GM12878 (cell line): ENCODE measurements around the gene DNAJB11. TPM values are rescaled to one million over a fixed set of nuclear protein-coding genes. Genes with fewer than 3 reads are reported as not detected.

Experiments used
- ATAC-seq: fragments of 200-7000 bp; cut with Tn5 transposase; 3 replicates; pipeline ENCODE4 v1.9.1; 2020; ENCODE audit warnings: mild to moderate bottlenecking, moderate library complexity
- BruUV-seq: library from RNA; stranded (reverse); fragments of 400-500 nt; replicated peaks from 2 replicates; lab custom pipeline; 2021; lab: Mats Ljungman, UMichigan
- CTCF ChIA-PET: fragments of 300-600 bp; sonication (Branson Sonifier 250); formaldehyde crosslinking; extraction: SDS; loops from one replicate; lab custom pipeline; 2021; ENCODE audit warnings: inconsistent platforms; lab: Yijun Ruan, JAX
- POLR2A ChIA-PET: fragments of 350-600 bp; formaldehyde crosslinking; extraction: SDS; loops from one replicate; lab custom pipeline; 2021; ENCODE audit warnings: inconsistent platforms; lab: Charles Lee
- RAD21 ChIA-PET: fragments of 300-600 bp; sonication (Branson Sonifier 250); formaldehyde crosslinking; loops from one replicate; lab custom pipeline; 2023; ENCODE audit warnings: antibody characterized with exemption; ENCODE audit not compliant: unreplicated experiment; lab: Charles Lee
- SMC1A ChIA-PET: fragments of 300-600 bp; sonication (Branson Sonifier 250); formaldehyde crosslinking; loops from one replicate; lab custom pipeline; 2023; ENCODE audit not compliant: unreplicated experiment, uncharacterized antibody; lab: Charles Lee
- DNase-seq: peaks from one replicate; pipeline ENCODE4 v3.0.0-alpha.2; 2011; ENCODE audit warnings: low read depth, low spot score
- FAIRE-seq: peaks from 3 replicates; lab custom pipeline; 2011; peaks lifted over from hg19 to GRCh38; lab: Jason Lieb, UNC
- H2AFZ ChIP-seq: 2 replicates; pipeline ENCODE4 v1.6.0; 2011; ENCODE audit warnings: low read depth, low read length, control low read depth; ENCODE audit not compliant: control insufficient read depth
- H3K27ac ChIP-seq: 2 replicates; pipeline ENCODE4 v1.5.1; 2011; ENCODE audit warnings: control low read depth; ENCODE audit not compliant: control insufficient read depth, insufficient read depth
- H3K27me3 ChIP-seq, 2 experiments: replicated peaks in 1 of 2; 2 replicates each; pipeline versions ENCODE4 v1.6.0 to v1.6.1; 2011; ENCODE audit warnings: low read length in 1 of 2; ENCODE audit not compliant: control insufficient read depth in 2 of 2, insufficient read depth in 2 of 2
- H3K36me3 ChIP-seq, 2 experiments: 2 replicates each; pipeline ENCODE4 v1.5.1; 2011; ENCODE audit warnings: low read length in 1 of 2; ENCODE audit not compliant: control insufficient read depth in 2 of 2, insufficient read depth in 2 of 2
- H3K4me1 ChIP-seq: 2 replicates; pipeline ENCODE4 v1.6.1; 2011; ENCODE audit warnings: mild to moderate bottlenecking, low read length, moderate library complexity, mixed read lengths; ENCODE audit not compliant: control insufficient read depth, insufficient read depth
- H3K4me2 ChIP-seq: 2 replicates; pipeline ENCODE4 v1.6.0; 2011; ENCODE audit warnings: control low read depth; ENCODE audit not compliant: control insufficient read depth, insufficient read depth
- H3K4me3 ChIP-seq: fragments of 200-600 bp; sonication (generic); 2 replicates; pipeline ENCODE4 v1.5.1; 2016
- H3K79me2 ChIP-seq: 2 replicates; pipeline ENCODE4 v1.6.0; 2011; ENCODE audit warnings: low read length; ENCODE audit not compliant: control insufficient read depth, insufficient read depth
- H3K9ac ChIP-seq: 2 replicates; pipeline ENCODE4 v1.8.0; 2011; ENCODE audit warnings: low read length, control low read depth, mixed read lengths; ENCODE audit not compliant: control insufficient read depth, insufficient read depth
- H3K9me3 ChIP-seq: replicated peaks from 3 replicates; pipeline ENCODE4 v1.5.1; 2011; ENCODE audit warnings: mild to moderate bottlenecking, low read length; ENCODE audit not compliant: control insufficient read depth, insufficient read depth
- H4K20me1 ChIP-seq: 2 replicates; pipeline ENCODE4 v1.6.0; 2011; ENCODE audit not compliant: control insufficient read depth, insufficient read depth
- CTCF ChIP-seq, 3 experiments: IDR thresholded peaks in 2 of 3; conservative IDR thresholded peaks in 1 of 3; 2 replicates each; pipeline ENCODE4 v1.5.1; 2011; ENCODE audit warnings: low read depth in 3 of 3, low read length in 3 of 3, mild to moderate bottlenecking in 3 of 3, control low read depth in 2 of 3, moderate library complexity in 2 of 3, inconsistent platforms in 1 of 3, mixed read lengths in 1 of 3; ENCODE audit not compliant: control insufficient read depth in 2 of 3, insufficient read depth in 1 of 3; ENCODE audit errors: extremely low read depth in 1 of 3
- EED ChIP-seq: sonication (generic); IDR thresholded peaks from 2 replicates; pipeline ENCODE4 v1.6.1; 2016; ENCODE audit warnings: antibody characterized with exemption, low read depth
- PML ChIP-seq: IDR thresholded peaks from 2 replicates; pipeline ENCODE4 v1.6.1; 2012; ENCODE audit warnings: low read length, inconsistent platforms
- PRDM15 ChIP-seq: fragments of 450-650 bp; formaldehyde crosslinking; IDR thresholded peaks from 2 replicates; pipeline ENCODE4 v1.4.0; 2020; ENCODE audit warnings: mild to moderate bottlenecking, moderate library complexity
- RAD21 ChIP-seq: IDR thresholded peaks from 2 replicates; pipeline ENCODE4 v1.6.1; 2011; ENCODE audit warnings: mild to moderate bottlenecking, low read depth, low read length, moderate library complexity; ENCODE audit not compliant: insufficient read depth
- STAT1 ChIP-seq: fragments of 450-650 bp; conservative IDR thresholded peaks from 2 replicates; pipeline ENCODE4 v1.6.1; 2014; ENCODE audit warnings: antibody characterized with exemption, mild to moderate bottlenecking
- SUPT20H ChIP-seq: IDR thresholded peaks from 2 replicates; pipeline ENCODE4 v1.6.1; 2011; ENCODE audit warnings: low read depth, mild to moderate bottlenecking, low read length, moderate library complexity, borderline replicate concordance; ENCODE audit not compliant: control insufficient read depth
- TCF7 ChIP-seq: IDR thresholded peaks from 2 replicates; pipeline ENCODE4 v1.6.1; 2014; ENCODE audit warnings: antibody characterized with exemption, borderline replicate concordance
- USF1 ChIP-seq: IDR thresholded peaks from 2 replicates; pipeline ENCODE4 v1.6.1; 2011; ENCODE audit warnings: borderline replicate concordance, low read depth, mild to moderate bottlenecking, moderate library complexity, mixed read lengths, low read length; ENCODE audit not compliant: insufficient read depth; ENCODE audit errors: extremely low read length
- ZNF207 ChIP-seq: fragments of 450-650 bp; IDR thresholded peaks from 2 replicates; pipeline ENCODE4 v1.6.1; 2014; ENCODE audit warnings: antibody characterized with exemption, mild to moderate bottlenecking, borderline replicate concordance
- ZNF622 ChIP-seq: fragments of 450-650 bp; IDR thresholded peaks from 2 replicates; pipeline ENCODE4 v1.6.1; 2017; ENCODE audit warnings: mild to moderate bottlenecking, inconsistent platforms
- ZNF687 ChIP-seq: fragments of 450-650 bp; IDR thresholded peaks from 2 replicates; pipeline ENCODE4 v1.6.1; 2017; ENCODE audit warnings: mild to moderate bottlenecking, moderate library complexity
- WGBS: methylation state at CpG from one replicate; pipeline ENCODE4 v1.1.6; 2016; ENCODE audit warnings: low lambda C conversion rate; ENCODE audit not compliant: insufficient replicate concordance, insufficient coverage; ENCODE audit errors: missing lambda C conversion rate; 5-methylcytosine and 5-hydroxymethylcytosine counted together
- in situ Hi-C: fragments of 300-500 bp; cut with MboI; formaldehyde crosslinking; loops from 9 replicates; pipeline ENCODE4 v1.14.3; 2018; ENCODE audit warnings: mixed read lengths
- intact Hi-C: fragments of 100-400 bp; cut with micrococcal nuclease; formaldehyde crosslinking; loops from one replicate; pipeline ENCODE4 v1.14.2; 2022; ENCODE audit not compliant: unreplicated experiment
- polyA plus RNA-seq, 11 experiments: library from polyadenylated mRNA; depleted of rRNA in 4 of 11; unstranded in 6 of 11; stranded (reverse) in 5 of 11; fragments of >200 nt; fragmentation: Nextera tagmentation in 4 of 11; fragmentation: Illumina TruSeq in 1 of 11; extraction: Ambion mirVana in 4 of 11; extraction: Trizol in 1 of 11; gene quantifications; 1 replicate in 1 of 11; 2 replicates in 10 of 11; pipeline versions ENCODE4 v1.2.1 to v1.2.3, GENCODE V29; 2011 to 2016; ENCODE audit warnings: inconsistent platforms in 2 of 11, missing spikeins in 2 of 11, low read depth in 1 of 11
- total RNA-seq, 4 experiments: library from RNA; depleted of rRNA in 3 of 4; stranded (reverse); fragments of >200 nt in 3 of 4; fragmentation: Illumina TruSeq in 1 of 4; extraction: Trizol in 1 of 4; gene quantifications; 2 replicates each; pipeline versions ENCODE4 v1.2.1 to v1.2.3, GENCODE V29; 2013 to 2021

DNAJB11 gene
- total and polyA plus RNA-seq, 10 of the 15 experiments (the other 5 are each of a cell fraction or from before 2014, with no cell fraction given) = 16.2 to 135 (median 57.8) TPM

GRCh38 chr3:186580785-186581184 lies 10.3 kb downstream of the DNAJB11 start (continued):
- TF ChIP-seq PML (no peak), ZNF207 (no peak)

- no TSS peak for BruUV-seq
- ChIA-PET CTCF (interaction anchor here (0.8 to 2.2 kb wide), 3 partner anchors 32 to 639 kb away, joined by 3 to 9 read pairs (median 8); no protein-coding TSS in a partner anchor), SMC1A (interaction anchor here (0.7 to 0.8 kb wide), 2 partner anchors 42 to 44 kb away, joined by 3 read pairs; no protein-coding TSS in a partner anchor), RAD21 (no interaction called here), POLR2A (no interaction called here)
- no peaks in the 10 kb centered on the region for H3K79me2 ChIP-seq
- intact Hi-C loops = no loop called here
- DNase-seq (no peak), ATAC-seq (no peak), FAIRE-seq (no peak)
- peaks cover 7 to 47% of the 10 kb centered on the region in 2 experiments for H3K36me3 ChIP-seq
- in situ Hi-C loops = no loop called here
- no peaks in the 10 kb centered on the region for H3K9me3 ChIP-seq
- no peaks in the 10 kb centered on the region for H3K27me3 ChIP-seq
- H3K27ac ChIP-seq = no peak overlapping the region
- 98% methylated on average over 6 of the region's 6 CpGs for WGBS
- H4K20me1 ChIP-seq = no peaks in the 10 kb centered on the region
- no peak overlapping the region for H3K9ac ChIP-seq
- no peak overlapping the region for H2AFZ ChIP-seq
- no peak overlapping the region for H3K4me3 ChIP-seq
- H3K4me1 ChIP-seq = no peaks in the 10 kb centered on the region
- H3K4me2 ChIP-seq = no peak overlapping the region
- TF ChIP-seq ZNF622 = no peak
- TF ChIP-seq PRDM15 (CRISPR knock-in tag) = no peak
- no peak for TF ChIP-seq TCF7
- TF ChIP-seq EED = no peak
- TF ChIP-seq STAT1 = no peak
- TF ChIP-seq ZNF687 = no peak
- TF ChIP-seq USF1 = no peak
- TF ChIP-seq CTCF (IDR thresholded peaks at IDR 0.05 in 2 of 3, conservative IDR thresholded peaks at IDR 0.05 in 1 of 3; ENCODE audit: control insufficient read depth in 2 of 3, extremely low read depth in 1 of 3, insufficient read depth in 1 of 3, low read depth in 3 of 3, low read length in 3 of 3) = no peak
- TF ChIP-seq SUPT20H = no peak
- TF ChIP-seq RAD21 = no peak
These were observed 12.0 kb downstream of the DNAJB11 start for GRCh38 chr3:186582541-186582940.
